Measurements from ENCODE around the gene HOXD10. TPM values are rescaled to one million over a fixed set of nuclear protein-coding genes. Genes with fewer than 3 reads are reported as not detected.

Gene HOXD10
- total and polyA plus RNA-seq, 12 donors: not detected

DNA sequence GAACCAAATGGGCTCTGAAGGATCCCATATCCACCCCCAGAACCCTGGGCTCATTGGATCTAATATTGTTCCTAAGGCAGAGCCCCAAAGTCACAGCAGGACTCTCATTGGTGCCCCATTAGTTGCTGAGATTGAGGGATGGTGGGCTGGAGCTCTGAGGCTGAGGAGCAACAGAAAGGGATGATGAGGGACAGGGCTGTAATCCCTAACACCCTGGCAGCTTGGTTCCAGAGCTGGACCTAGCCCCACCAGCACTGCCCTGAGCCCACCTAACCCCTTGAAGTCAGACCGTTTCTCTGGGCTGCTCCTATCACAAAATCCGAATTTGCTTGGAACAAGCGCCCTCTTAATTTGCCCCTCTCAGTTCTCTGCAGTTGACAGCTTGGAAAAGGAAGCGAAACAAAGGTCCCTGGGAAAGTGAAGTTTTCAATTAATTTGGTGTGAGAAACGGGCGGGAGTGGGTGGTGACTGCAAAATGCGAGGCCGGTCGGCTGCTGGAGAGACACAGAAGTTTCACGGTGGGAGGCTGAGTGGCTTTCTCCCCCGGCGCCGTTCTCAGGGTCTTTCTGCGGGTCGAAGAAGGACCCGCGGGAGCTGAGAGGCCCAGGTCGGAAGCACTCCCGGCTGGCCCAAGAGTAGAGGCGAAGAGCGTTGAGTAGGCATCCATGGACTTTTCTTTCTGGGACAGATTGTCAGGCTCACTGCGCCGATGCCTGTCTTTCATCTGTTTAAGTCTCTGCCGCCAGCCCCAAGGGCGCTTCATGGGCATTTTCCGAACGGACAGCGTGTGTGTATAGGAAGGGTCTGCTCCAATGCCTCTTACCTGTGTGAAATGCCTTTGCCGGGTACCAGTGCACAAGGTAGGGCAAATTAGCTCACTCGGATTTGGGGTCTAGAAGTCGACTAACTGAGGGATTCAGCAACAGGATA lies 25.0 kb upstream of the HOXD10 start:
- Histone ChIP-seq H3K4me1 (peaks cover 0 to 23% (median 20%) of the 10 kb centered on the region in 9 donors), H3K27ac (no peak overlapping the region), H3K36me3 (no peaks in the 10 kb centered on the region), H3K4me3 (no peak overlapping the region), H3K9me3 (no peaks in the 10 kb centered on the region), H3K27me3 (peaks cover 64 to 100% (median 100%) of the 10 kb centered on the region in 7 donors)
- DNase-seq (no peak), ATAC-seq (no peak)
- intact Hi-C loops (cut with DNase I): loop anchor here in 1 of 10 donors (5.0 kb wide), 1 partner anchor 404 kb away; no protein-coding TSS in a partner anchor
- TF ChIP-seq, protein P1, sequence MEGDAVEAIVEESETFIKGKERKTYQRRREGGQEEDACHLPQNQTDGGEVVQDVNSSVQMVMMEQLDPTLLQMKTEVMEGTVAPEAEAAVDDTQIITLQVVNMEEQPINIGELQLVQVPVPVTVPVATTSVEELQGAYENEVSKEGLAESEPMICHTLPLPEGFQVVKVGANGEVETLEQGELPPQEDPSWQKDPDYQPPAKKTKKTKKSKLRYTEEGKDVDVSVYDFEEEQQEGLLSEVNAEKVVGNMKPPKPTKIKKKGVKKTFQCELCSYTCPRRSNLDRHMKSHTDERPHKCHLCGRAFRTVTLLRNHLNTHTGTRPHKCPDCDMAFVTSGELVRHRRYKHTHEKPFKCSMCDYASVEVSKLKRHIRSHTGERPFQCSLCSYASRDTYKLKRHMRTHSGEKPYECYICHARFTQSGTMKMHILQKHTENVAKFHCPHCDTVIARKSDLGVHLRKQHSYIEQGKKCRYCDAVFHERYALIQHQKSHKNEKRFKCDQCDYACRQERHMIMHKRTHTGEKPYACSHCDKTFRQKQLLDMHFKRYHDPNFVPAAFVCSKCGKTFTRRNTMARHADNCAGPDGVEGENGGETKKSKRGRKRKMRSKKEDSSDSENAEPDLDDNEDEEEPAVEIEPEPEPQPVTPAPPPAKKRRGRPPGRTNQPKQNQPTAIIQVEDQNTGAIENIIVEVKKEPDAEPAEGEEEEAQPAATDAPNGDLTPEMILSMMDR (IDR thresholded peaks at IDR 0.05): no peak
- 4 to 8% methylated on average over 31 of the region's 31 CpGs for WGBS, 2 donors

DNA sequence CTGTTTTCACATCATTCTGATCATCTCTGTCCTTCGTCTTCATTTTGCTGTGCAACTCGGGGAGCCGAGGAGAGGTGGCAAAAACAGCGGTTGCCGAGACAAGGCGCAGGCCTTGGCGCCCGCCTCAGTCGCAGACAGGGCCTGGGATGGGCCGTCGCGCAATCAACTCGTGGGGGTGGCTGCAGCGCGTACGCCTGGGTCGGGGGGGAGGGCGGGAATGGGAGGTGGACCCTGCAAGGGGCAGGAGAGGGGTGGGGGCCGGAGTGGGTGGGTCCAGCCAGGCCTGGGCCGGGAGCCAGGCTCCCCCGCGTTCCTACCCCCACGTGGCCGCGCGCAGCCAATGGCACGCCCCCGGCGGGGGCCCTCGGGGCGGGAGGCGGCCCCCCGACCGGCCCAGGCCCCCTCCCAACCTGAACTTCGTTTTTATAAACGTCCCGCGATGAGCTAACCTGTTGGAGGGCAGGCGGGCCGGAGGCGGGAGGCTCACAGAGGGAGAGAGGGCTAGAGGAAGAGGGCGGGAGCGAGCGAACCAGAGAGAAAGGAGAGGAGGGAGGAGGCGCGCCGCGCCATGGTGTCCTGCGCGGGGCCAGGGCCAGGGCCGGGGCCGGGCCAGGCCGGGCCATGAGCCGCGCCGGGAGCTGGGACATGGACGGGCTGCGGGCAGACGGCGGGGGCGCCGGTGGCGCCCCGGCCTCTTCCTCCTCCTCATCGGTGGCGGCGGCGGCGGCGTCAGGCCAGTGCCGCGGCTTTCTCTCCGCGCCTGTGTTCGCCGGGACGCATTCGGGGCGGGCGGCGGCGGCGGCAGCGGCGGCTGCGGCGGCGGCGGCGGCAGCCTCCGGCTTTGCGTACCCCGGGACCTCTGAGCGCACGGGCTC lies 24.1 kb upstream of the HOXD10 start, which contains the start of gene HOXD13:
Gene HOXD13 (plus strand): TSS at position 452 of the 875 bp plus-strand sequence. CDS start 170 bp downstream, at position 622.
- DNase-seq: no peak
- TF ChIP-seq, protein P1 (IDR thresholded peaks at IDR 0.05): no peak
- ATAC-seq: peak in 2 of 8 donors; percentile 17 to 26
- Histone ChIP-seq H3K27ac (no peak within 1 kb of the TSS), H3K36me3 (no peaks in the 10 kb centered on the region), H3K4me1 (peaks cover 0 to 32% (median 29%) of the 10 kb centered on the region in 9 donors), H3K9me3 (no peaks in the 10 kb centered on the region), H3K4me3 (peak within 1 kb of the TSS in 8 of 10 donors; percentile 11 to 33 (median 28)), H3K27me3 (peaks cover 61 to 100% (median 100%) of the 10 kb centered on the region in 7 donors)
- intact Hi-C loops (cut with DNase I): loop anchor here in 1 of 10 donors (5.0 kb wide), 1 partner anchor 405 kb away; no protein-coding TSS in a partner anchor
- 2 to 5% methylated on average over 41 to 95 of the region's 95 CpGs for WGBS, 2 donors

DNA sequence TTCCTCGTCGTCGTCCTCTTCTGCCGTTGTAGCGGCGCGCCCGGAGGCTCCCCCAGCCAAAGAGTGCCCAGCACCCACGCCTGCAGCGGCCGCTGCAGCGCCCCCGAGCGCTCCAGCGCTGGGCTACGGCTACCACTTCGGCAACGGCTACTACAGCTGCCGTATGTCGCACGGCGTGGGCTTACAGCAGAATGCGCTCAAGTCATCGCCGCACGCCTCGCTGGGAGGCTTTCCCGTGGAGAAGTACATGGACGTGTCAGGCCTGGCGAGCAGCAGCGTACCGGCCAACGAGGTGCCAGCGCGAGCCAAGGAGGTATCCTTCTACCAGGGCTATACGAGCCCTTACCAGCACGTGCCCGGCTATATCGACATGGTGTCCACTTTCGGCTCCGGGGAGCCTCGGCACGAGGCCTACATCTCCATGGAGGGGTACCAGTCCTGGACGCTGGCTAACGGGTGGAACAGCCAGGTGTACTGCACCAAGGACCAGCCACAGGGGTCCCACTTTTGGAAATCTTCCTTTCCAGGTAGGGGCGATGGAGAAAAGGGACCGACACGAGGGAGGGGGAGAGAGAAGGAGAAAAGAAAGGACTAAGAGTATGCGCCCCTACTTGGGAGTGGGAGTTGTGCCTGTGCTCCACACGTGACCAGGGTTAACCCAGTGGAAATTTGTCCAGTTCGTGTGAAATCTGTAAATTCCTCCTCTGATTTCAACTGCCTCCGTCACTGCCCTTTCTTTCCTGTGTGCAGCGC lies 23.3 kb upstream of the HOXD10 start:
- intact Hi-C loops (cut with DNase I): loop anchor here in 1 of 10 donors (5.0 kb wide), 1 partner anchor 406 kb away; no protein-coding TSS in a partner anchor
- H3K9me3 ChIP-seq: no peaks in the 10 kb centered on the region
- WGBS, 2 donors: 2 to 3% methylated on average over 53 of the region's 53 CpGs
- no peak for ATAC-seq
- H3K27me3 ChIP-seq: peaks cover 61 to 100% (median 100%) of the 10 kb centered on the region in 7 donors
- H3K4me1 ChIP-seq: peaks cover 0 to 32% (median 27%) of the 10 kb centered on the region in 9 donors
- no peaks in the 10 kb centered on the region for H3K36me3 ChIP-seq
- no peak for DNase-seq
- peak overlapping the region in 8 of 10 donors; percentile 11 to 33 (median 28) for H3K4me3 ChIP-seq
- TF ChIP-seq, protein P1 (IDR thresholded peaks at IDR 0.05): no peak
- H3K27ac ChIP-seq: no peak overlapping the region

Measured in heart right ventricle (tissue), 16 donors.